PC-3 (cell line): Measurements from ENCODE around the gene CPE. TPM values are rescaled to one million over a fixed set of nuclear protein-coding genes. Genes with fewer than 3 reads are reported as not detected.

Source experiments
- ATAC-seq: fragments of 200-7000 bp; cut with Tn5 transposase; 2 replicates; pipeline ENCODE4 v1.9.1; 2020; ENCODE audit warnings: mild to moderate bottlenecking, moderate library complexity
- BruUV-seq: library from RNA; stranded (reverse); fragments of 400-500 nt; replicated peaks from 2 replicates; lab custom pipeline; 2021; lab: Mats Ljungman, UMichigan
- CTCF ChIA-PET: fragments of 300-600 bp; sonication (Branson Sonifier 250); formaldehyde crosslinking; loops from one replicate; lab custom pipeline; 2022; ENCODE audit warnings: antibody characterized with exemption; lab: Charles Lee
- POLR2A ChIA-PET: fragments of 300-600 bp; sonication (Branson Sonifier 250); formaldehyde crosslinking; loops from one replicate; lab custom pipeline; 2022; ENCODE audit warnings: antibody characterized with exemption; ENCODE audit not compliant: unreplicated experiment; lab: Charles Lee
- DNase-seq: peaks from one replicate; pipeline ENCODE4 v3.0.0-alpha.2; 2015
- H2AFZ ChIP-seq: fragments of 300-600 bp; sonication (generic); 2 replicates; pipeline ENCODE4 v1.6.0; 2016; ENCODE audit warnings: antibody characterized with exemption, low read length
- H3F3A ChIP-seq: fragments of 300-600 bp; sonication (generic); one replicate; pipeline ENCODE4 v1.6.0; 2017; ENCODE audit warnings: antibody characterized with exemption, low read length, control low read depth, mild to moderate bottlenecking; ENCODE audit not compliant: unreplicated experiment
- H3K27ac ChIP-seq: fragments of 300-600 bp; sonication (generic); 2 replicates; pipeline ENCODE4 v1.5.1; 2016; ENCODE audit warnings: mild to moderate bottlenecking, low read length
- H3K27me3 ChIP-seq: fragments of 300-600 bp; sonication (generic); 2 replicates; pipeline ENCODE4 v1.6.1; 2016; ENCODE audit warnings: low read length, mixed read lengths
- H3K36me3 ChIP-seq: fragments of 300-600 bp; sonication (generic); 2 replicates; pipeline ENCODE4 v1.6.1; 2016; ENCODE audit warnings: low read depth, mixed run types, low read length, mixed read lengths
- H3K4me1 ChIP-seq: fragments of 300-600 bp; sonication (generic); 2 replicates; pipeline ENCODE4 v1.5.1; 2016; ENCODE audit warnings: low read length; ENCODE audit not compliant: insufficient read depth
- H3K4me2 ChIP-seq: fragments of 300-600 bp; sonication (generic); 2 replicates; pipeline ENCODE4 v1.6.0; 2016; ENCODE audit warnings: low read length
- H3K4me3 ChIP-seq: fragments of 300-600 bp; sonication (generic); 2 replicates; pipeline ENCODE4 v1.5.1; 2016; ENCODE audit warnings: mild to moderate bottlenecking, low read length, mixed read lengths
- H3K79me2 ChIP-seq: fragments of 300-600 bp; sonication (generic); 2 replicates; pipeline ENCODE4 v1.6.1; 2017; ENCODE audit warnings: low read length, mixed read lengths
- H3K9ac ChIP-seq: fragments of 300-600 bp; sonication (generic); 2 replicates; pipeline ENCODE4 v1.6.0; 2016; ENCODE audit warnings: mild to moderate bottlenecking, low read length
- H3K9me2 ChIP-seq: fragments of 300-600 bp; sonication (generic); replicated peaks from 2 replicates; pipeline ENCODE4 v1.6.1; 2016; ENCODE audit warnings: mixed run types, low read length, mixed read lengths
- H3K9me3 ChIP-seq: fragments of 300-600 bp; sonication (generic); 2 replicates; pipeline ENCODE4 v1.6.1; 2016; ENCODE audit warnings: low read length, mixed read lengths
- H4K20me1 ChIP-seq: fragments of 300-600 bp; sonication (generic); 2 replicates; pipeline ENCODE4 v1.6.1; 2016; ENCODE audit warnings: low read length, mixed read lengths
- CTCF ChIP-seq: fragments of 300-600 bp; sonication (generic); conservative IDR thresholded peaks from 2 replicates; pipeline ENCODE4 v1.5.1; 2017; ENCODE audit warnings: antibody characterized with exemption, low read depth, mild to moderate bottlenecking, low read length
- EZH2 ChIP-seq: fragments of 300-600 bp; sonication (generic); IDR thresholded peaks from one replicate; pipeline ENCODE4 v1.6.1; 2017; ENCODE audit warnings: antibody characterized with exemption, mild to moderate bottlenecking, low read length; ENCODE audit not compliant: unreplicated experiment
- EZH2phosphoT487 ChIP-seq: fragments of 300-600 bp; sonication (generic); IDR thresholded peaks from 2 replicates; pipeline ENCODE4 v1.6.1; 2018; ENCODE audit warnings: mild to moderate bottlenecking, antibody characterized with exemption, low read length, borderline replicate concordance
- intact Hi-C: fragments of 100-400 bp; cut with micrococcal nuclease; formaldehyde crosslinking; loops from 2 replicates; pipeline ENCODE4 v1.9.0; 2023
- total RNA-seq: library from RNA; depleted of rRNA; stranded (reverse); fragments of >200 nt; gene quantifications from 2 replicates; pipeline ENCODE4 v1.2.3, GENCODE V29; 2014

Gene CPE
- total RNA-seq, 1 experiment from 2014 or later: 15.5 TPM

- Histone ChIP-seq H3K4me1 (peaks cover 23% of the 10 kb centered on the region), H3K9ac (no peak overlapping the region), H3K27me3 (no peaks in the 10 kb centered on the region), H2AFZ (no peak overlapping the region), H3K9me3 (no peaks in the 10 kb centered on the region), H3K27ac (no peak overlapping the region), H4K20me1 (no peaks in the 10 kb centered on the region), H3K36me3 (no peaks in the 10 kb centered on the region), H3K4me2 (peak overlapping the region; percentile 74), H3K79me2 (no peaks in the 10 kb centered on the region), H3K4me3 (no peak overlapping the region), H3F3A (no peaks in the 10 kb centered on the region), H3K9me2 (no peaks in the 10 kb centered on the region)
- TF ChIP-seq EZH2: no peak
- TF ChIP-seq EZH2phosphoT487: no peak
- TF ChIP-seq CTCF: no peak
- CTCF ChIA-PET: interaction anchor here (0.6 kb wide), 1 partner anchor 68 kb away, joined by 3 read pairs; no protein-coding TSS in a partner anchor
- ATAC-seq: peak; percentile 29; the same call in 1 of the 2 replicates
- POLR2A ChIA-PET: no interaction called here
- BruUV-seq: no TSS peak
- DNase-seq: peak; percentile 16
- intact Hi-C loops: no loop called here
These were observed 60.5 kb downstream of the CPE start for GRCh38 chr4:165439344-165439743.

- no peaks in the 10 kb centered on the region for H3F3A ChIP-seq
- H3K36me3 ChIP-seq: no peaks in the 10 kb centered on the region
- no peaks in the 10 kb centered on the region for H3K9me2 ChIP-seq
- DNase-seq: no peak
- peak overlapping the region; percentile 51 for H3K27ac ChIP-seq
- H4K20me1 ChIP-seq: no peaks in the 10 kb centered on the region
- H3K9ac ChIP-seq: no peak overlapping the region
- no peaks in the 10 kb centered on the region for H3K79me2 ChIP-seq
- no peaks in the 10 kb centered on the region for H3K9me3 ChIP-seq
- ChIA-PET POLR2A (no interaction called here), CTCF (no interaction called here)
- peaks cover 23% of the 10 kb centered on the region for H3K4me1 ChIP-seq
- peak overlapping the region; percentile 24; the same call in 1 of the 2 replicates for H3K4me3 ChIP-seq
- peak; percentile 39 for ATAC-seq
- H3K27me3 ChIP-seq: no peaks in the 10 kb centered on the region
- no peak overlapping the region for H2AFZ ChIP-seq
- intact Hi-C loops: no loop called here
- no TSS peak for BruUV-seq
- TF ChIP-seq EZH2phosphoT487 (no peak), CTCF (no peak), EZH2 (no peak)
- peak overlapping the region; percentile 74 for H3K4me2 ChIP-seq
These were observed 61.2 kb downstream of the CPE start for GRCh38 chr4:165439981-165440380.

- peak overlapping the region; percentile 51 for H3K27ac ChIP-seq
- peak overlapping the region; percentile 74 for H3K4me2 ChIP-seq
- H3F3A ChIP-seq: no peaks in the 10 kb centered on the region
- no peaks in the 10 kb centered on the region for H3K36me3 ChIP-seq
- intact Hi-C loops: no loop called here
- TF ChIP-seq EZH2phosphoT487: no peak
- no peak for TF ChIP-seq EZH2
- no peak for TF ChIP-seq CTCF
- H3K4me3 ChIP-seq: peak overlapping the region; percentile 24; the same call in 1 of the 2 replicates
- ChIA-PET CTCF (no interaction called here), POLR2A (no interaction called here)
- H3K9me2 ChIP-seq: no peaks in the 10 kb centered on the region
- DNase-seq (peak; percentile 85), ATAC-seq (peak; percentile 85)
- H2AFZ ChIP-seq: no peak overlapping the region
- H3K4me1 ChIP-seq: peaks cover 23% of the 10 kb centered on the region
- BruUV-seq: no TSS peak
- H3K79me2 ChIP-seq: no peaks in the 10 kb centered on the region
- no peaks in the 10 kb centered on the region for H4K20me1 ChIP-seq
- H3K9me3 ChIP-seq: no peaks in the 10 kb centered on the region
- H3K9ac ChIP-seq: no peak overlapping the region
- no peaks in the 10 kb centered on the region for H3K27me3 ChIP-seq
These were observed 61.8 kb downstream of the CPE start for GRCh38 chr4:165440415-165441158.
